AG10803 (cell line): ENCODE measurements around the gene MAP3K9.

Experiments used
- DNase-seq: peaks from one replicate; pipeline ENCODE4 v3.0.0; 2010; ENCODE audit warnings: low read depth
- H3K4me3 ChIP-seq: 2 replicates; pipeline ENCODE4 v1.5.1; 2011; ENCODE audit warnings: mild to moderate bottlenecking, low read length, control low read depth
- CTCF ChIP-seq: conservative IDR thresholded peaks from 2 replicates; pipeline ENCODE4 v1.5.1; 2011; ENCODE audit warnings: mild to moderate bottlenecking, low read length, control low read depth, inconsistent platforms

MAP3K9 gene

GRCh38 chr14:70810621-70811020 is 1.3 kb upstream of the MAP3K9 start:
- no peak overlapping the region for H3K4me3 ChIP-seq
- no peak for DNase-seq
- no peak for TF ChIP-seq CTCF

- TF ChIP-seq CTCF: no peak
- H3K4me3 ChIP-seq: peak overlapping the region; percentile 40
- no peak for DNase-seq
These were observed 693 bp downstream of the MAP3K9 start for GRCh38 chr14:70808416-70809224.

- H3K4me3 ChIP-seq: no peak overlapping the region
- no peak for TF ChIP-seq CTCF
- no peak for DNase-seq
These were observed 1.4 kb downstream of the MAP3K9 start for GRCh38 chr14:70807898-70808415.

- no peak for DNase-seq
- no peak overlapping the region for H3K4me3 ChIP-seq
- no peak for TF ChIP-seq CTCF
These were observed 4.7 kb downstream of the MAP3K9 start for GRCh38 chr14:70804556-70805162.

GRCh38 chr14:70803321-70804310 is 5.7 kb downstream of the MAP3K9 start:
- no peak for DNase-seq
- no peak for TF ChIP-seq CTCF
- H3K4me3 ChIP-seq: no peak overlapping the region

GRCh38 chr14:70802379-70802778 is 6.9 kb downstream of the MAP3K9 start:
- no peak for DNase-seq
- no peak for TF ChIP-seq CTCF
- no peak overlapping the region for H3K4me3 ChIP-seq
